GM19452 (cell line): ENCODE measurements around the gene MBD5.
"Not testable (repeated sequence)": the region's sequence is repeated elsewhere in the genome, so short reads cannot be mapped to it uniquely, and the experiment has no call there.

Experiments
- ATAC-seq: cut with Tn5 transposase; IDR thresholded peaks from one replicate; pipeline ENCODE4 v1.9.1; 2021; ENCODE audit not compliant: unreplicated experiment

The MBD5 gene

GRCh38 chr2:148538375-148538774 lies 517.5 kb downstream of the MBD5 start:
- no peak for ATAC-seq

- ATAC-seq = peak; percentile 73
Measured at GRCh38 chr2:148540022-148540421, 519.1 kb downstream of the MBD5 start.

GRCh38 chr2:148541792-148542191 lies 520.9 kb downstream of the MBD5 start:
- ATAC-seq = no peak

GRCh38 chr2:148542614-148543013 lies 521.7 kb downstream of the MBD5 start:
- ATAC-seq = no peak

- ATAC-seq = not testable (repeated sequence)
Measured at GRCh38 chr2:148543088-148543540, 522.2 kb downstream of the MBD5 start.

GRCh38 chr2:148545390-148546256 lies 524.7 kb downstream of the MBD5 start:
- no peak for ATAC-seq

- no peak for ATAC-seq
Measured at GRCh38 chr2:148546270-148546669, 525.4 kb downstream of the MBD5 start.

- no peak for ATAC-seq
Measured at GRCh38 chr2:148548716-148549400, 528.0 kb downstream of the MBD5 start.

- ATAC-seq = peak; percentile 48
Measured at GRCh38 chr2:148552675-148553331, 531.9 kb downstream of the MBD5 start.

- no peak for ATAC-seq
Measured at GRCh38 chr2:148553332-148553887, 532.5 kb downstream of the MBD5 start.

- ATAC-seq = no peak
Measured at GRCh38 chr2:148554459-148555247, 533.8 kb downstream of the MBD5 start.

GRCh38 chr2:148555622-148556294 lies 534.9 kb downstream of the MBD5 start:
- ATAC-seq = no peak

- ATAC-seq = peak; percentile 82
Measured at GRCh38 chr2:148557844-148558436, 537.0 kb downstream of the MBD5 start.

- ATAC-seq = no peak
Measured at GRCh38 chr2:148560496-148560895, 539.6 kb downstream of the MBD5 start.

GRCh38 chr2:148561389-148561788 lies 540.5 kb downstream of the MBD5 start:
- no peak for ATAC-seq

GRCh38 chr2:148565272-148565894 lies 544.5 kb downstream of the MBD5 start:
- no peak for ATAC-seq
